ENCODE measurements around the gene ZNF136. TPM values are rescaled to one million over a fixed set of nuclear protein-coding genes. Genes with fewer than 3 reads are reported as not detected.

Gene ZNF136
- total and polyA plus RNA-seq, 2 of the 13 experiments (the other 11 are each of a cell fraction or from before 2014, with no cell fraction given): 2.5 to 10.2 TPM

- 0 out of 2 replicates have a peak, but pooled peaks have one; percentile 52 for TF ChIP-seq CSRNP1 (CRISPR knock-in tag; IDR thresholded peaks at IDR 0.05)
- no peak for TF ChIP-seq HINFP (CRISPR knock-in tag; IDR thresholded peaks at IDR 0.05; ENCODE audit: low read depth)
- TF ChIP-seq BCL6 (CRISPR knock-in tag; IDR thresholded peaks at IDR 0.05): no peak
- no peak for TF ChIP-seq NFATC3 (CRISPR knock-in tag; IDR thresholded peaks at IDR 0.05)
- TF ChIP-seq IRX3 (CRISPR knock-in tag; IDR thresholded peaks at IDR 0.05; ENCODE audit: borderline replicate concordance, low read depth): no peak
- no peak for TF ChIP-seq ZC3H13 (CRISPR knock-in tag; IDR thresholded peaks at IDR 0.05)
- TF ChIP-seq SPEN (CRISPR knock-in tag; IDR thresholded peaks at IDR 0.05; ENCODE audit: low read depth): peak; percentile 52
- peak; percentile 51; the same call in 1 of the 2 replicates for TF ChIP-seq TMF1 (CRISPR knock-in tag; IDR thresholded peaks at IDR 0.05; ENCODE audit: low read depth)
- TF ChIP-seq ZNF512 (CRISPR knock-in tag; IDR thresholded peaks at IDR 0.05): no peak
- peak; percentile 32; the same call in 1 of the 2 replicates for TF ChIP-seq ZNF281 (CRISPR knock-in tag; IDR thresholded peaks at IDR 0.05; ENCODE audit: borderline replicate concordance)
- TF ChIP-seq SNRNP70 (IDR thresholded peaks at IDR 0.05; ENCODE audit: low read depth, low read length): no peak
- peak; percentile 32; the same call in 1 of the 2 replicates for TF ChIP-seq HOMEZ (CRISPR knock-in tag; IDR thresholded peaks at IDR 0.05; ENCODE audit: low read depth)
- no peak for TF ChIP-seq SMAD9 (CRISPR knock-in tag; IDR thresholded peaks at IDR 0.05)
- TF ChIP-seq ZNF816 (CRISPR knock-in tag; IDR thresholded peaks at IDR 0.05; ENCODE audit: borderline replicate concordance): no peak
- TF ChIP-seq ZNF546 (CRISPR knock-in tag; conservative IDR thresholded peaks at IDR 0.05): 0 out of 2 replicates have a peak, but pooled peaks have one; percentile 62
- TF ChIP-seq SNAPC5 (CRISPR knock-in tag; IDR thresholded peaks at IDR 0.05; ENCODE audit: borderline replicate concordance): no peak
- TF ChIP-seq CREB3 (CRISPR knock-in tag; IDR thresholded peaks at IDR 0.05): no peak
- TF ChIP-seq ZNF776 (CRISPR knock-in tag; IDR thresholded peaks at IDR 0.05): no peak
These were observed 22.9 kb upstream of the ZNF136 start, which contains the start of gene ZNF20 (continued) for GRCh38 chr19:12139885-12140544.

All from HepG2 (cell line).